H1 (cell line): Measurements from ENCODE around the gene SH3BP5. TPM values are rescaled to one million over a fixed set of nuclear protein-coding genes. Genes with fewer than 3 reads are reported as not detected.

Experiments
- CHD7 ChIP-seq: fragments of 300-600 bp; sonication (generic); IDR thresholded peaks from 2 replicates; pipeline ENCODE4 v1.7.1; 2012; ENCODE audit warnings: low read length, moderate library complexity, mild to moderate bottlenecking, inconsistent platforms; ENCODE audit not compliant: insufficient replicate concordance
- polyA plus RNA-seq, 7 experiments: library from polyadenylated mRNA; depleted of rRNA in 3 of 7; stranded (reverse) in 5 of 7; unstranded in 2 of 7; fragments of >200 nt in 5 of 7; fragments of 200-250 nt in 2 of 7; gene quantifications; 1 replicate in 5 of 7; 2 replicates in 1 of 7; 4 replicates in 1 of 7; pipeline versions ENCODE4 v1.2.1 to v1.2.3, GENCODE V29; 2011 to 2013; ENCODE audit warnings: missing spikeins in 2 of 7, mixed read lengths in 2 of 7
- total RNA-seq: library from RNA; stranded (reverse); fragmentation: NEBNext Ultra II Directional; extraction: Animal tissue kit (Norgen Biotek cat#: 25700); gene quantifications from 2 replicates; pipeline ENCODE4 v1.2.1, GENCODE V29; 2021

Gene SH3BP5
- total and polyA plus RNA-seq, 2 of the 8 experiments (the other 6 are each of a cell fraction or from before 2014, with no cell fraction given): 7.1 to 9.7 TPM

- no peak for TF ChIP-seq CHD7
- TF ChIP-seq, all 59 proteins: peak for 0
Observed at GRCh38 chr3:15315003-15315402, 17.4 kb downstream of the SH3BP5 start (continued).
